K562 (cell line): Measurements from ENCODE around the gene TYW1. TPM values are rescaled to one million over a fixed set of nuclear protein-coding genes. Genes with fewer than 3 reads are reported as not detected.
"Not testable (repeated sequence)": the region's sequence is repeated elsewhere in the genome, so short reads cannot be mapped to it uniquely, and the experiment has no call there.

Experiments used
- ATAC-seq: fragments of 200-7000 bp; cut with Tn5 transposase; 3 replicates; pipeline ENCODE4 v1.9.1; 2020; ENCODE audit warnings: moderate library complexity
- BruUV-seq: library from RNA; stranded (reverse); fragments of 400-500 nt; replicated peaks from 2 replicates; lab custom pipeline; 2021; lab: Mats Ljungman, UMichigan
- CTCF ChIA-PET: fragments of 300-600 bp; formaldehyde crosslinking; extraction: SDS; loops from one replicate; lab custom pipeline; 2021; ENCODE audit warnings: low intra/inter-chr PET ratio; lab: Yijun Ruan, JAX
- POLR2A ChIA-PET: fragments of 300-600, 350-650 bp; sonication (Branson Sonifier 250); formaldehyde crosslinking; extraction: SDS; loops from one replicate; lab custom pipeline; 2021; ENCODE audit warnings: antibody characterized with exemption, inconsistent platforms; lab: Yijun Ruan, JAX
- DNase-seq, 4 experiments: peaks; one replicate each; pipeline versions ENCODE4 v3.0.0 to v3.0.0-alpha.2; 2011 to 2018; ENCODE audit warnings: low spot score in 3 of 4, mixed read lengths in 3 of 4; ENCODE audit errors: extremely low read depth in 1 of 4
- FAIRE-seq: peaks from 2 replicates; lab custom pipeline; 2011; peaks lifted over from hg19 to GRCh38; lab: Jason Lieb, UNC
- H2AFZ ChIP-seq: 2 replicates; pipeline ENCODE4 v1.6.0; 2011; ENCODE audit warnings: low read depth, low read length, control low read depth, inconsistent platforms
- H3K27ac ChIP-seq: fragments of 200-600 bp; 3 replicates; pipeline ENCODE4 v1.8.0; 2011; ENCODE audit warnings: low read depth, mild to moderate bottlenecking, control low read depth, inconsistent platforms, low read length, moderate library complexity, mixed read lengths; ENCODE audit errors: extremely low read depth
- H3K27me3 ChIP-seq, 2 experiments: fragments of 300-600 bp in 1 of 2; 2 replicates in 1 of 2; 3 replicates in 1 of 2; pipeline versions ENCODE4 v1.6.0 to v1.8.0; 2011; ENCODE audit warnings: inconsistent platforms in 2 of 2, low read length in 2 of 2, mild to moderate bottlenecking in 1 of 2, mixed read lengths in 1 of 2, moderate library complexity in 1 of 2; ENCODE audit not compliant: control insufficient read depth in 2 of 2, insufficient read depth in 2 of 2
- H3K36me3 ChIP-seq: fragments of 300-600 bp; 3 replicates; pipeline ENCODE4 v1.8.0; 2011; ENCODE audit warnings: mild to moderate bottlenecking, low read length, inconsistent platforms; ENCODE audit not compliant: control insufficient read depth, insufficient read depth
- H3K4me1 ChIP-seq, 2 experiments: fragments of 200-600 bp in 1 of 2; replicated peaks in 1 of 2; 2 replicates in 1 of 2; 3 replicates in 1 of 2; pipeline versions ENCODE4 v1.5.1 to v1.8.0; 2011; ENCODE audit warnings: inconsistent platforms in 2 of 2, low read length in 2 of 2, mild to moderate bottlenecking in 1 of 2, mixed read lengths in 1 of 2, moderate library complexity in 1 of 2; ENCODE audit not compliant: control insufficient read depth in 2 of 2, insufficient read depth in 2 of 2
- H3K4me2 ChIP-seq: 2 replicates; pipeline ENCODE4 v1.6.1; 2011; ENCODE audit warnings: low read length, control low read depth, inconsistent platforms, mixed read lengths; ENCODE audit not compliant: insufficient read depth
- H3K4me3 ChIP-seq: fragments of 200-600 bp; sonication (generic), shearing (Covaris generic); 2 replicates; pipeline ENCODE4 v1.5.1; 2016; ENCODE audit warnings: control low read depth, inconsistent platforms
- H3K79me2 ChIP-seq: fragments of 200-600 bp; 3 replicates; pipeline ENCODE4 v1.8.0; 2011; ENCODE audit warnings: low read length, inconsistent platforms; ENCODE audit not compliant: control insufficient read depth, insufficient read depth
- H3K9ac ChIP-seq, 2 experiments: 2 replicates each; pipeline versions ENCODE4 v1.6.0 to v1.6.1; 2011; ENCODE audit warnings: low read depth in 2 of 2, low read length in 2 of 2, control low read depth in 1 of 2, inconsistent platforms in 1 of 2, mild to moderate bottlenecking in 1 of 2, mixed read lengths in 1 of 2; ENCODE audit not compliant: insufficient read depth in 1 of 2
- H3K9me1 ChIP-seq: one replicate; pipeline ENCODE4 v1.6.0; 2011; ENCODE audit warnings: inconsistent platforms, mild to moderate bottlenecking, low read length, moderate library complexity; ENCODE audit not compliant: control insufficient read depth, insufficient read depth
- H3K9me3 ChIP-seq: replicated peaks from 2 replicates; pipeline ENCODE4 v1.5.1; 2011; ENCODE audit warnings: low read depth, low read length, inconsistent platforms; ENCODE audit not compliant: control insufficient read depth, insufficient read depth
- H4K20me1 ChIP-seq: replicated peaks from 2 replicates; pipeline ENCODE4 v1.6.1; 2011; ENCODE audit warnings: low read length, inconsistent platforms, mixed read lengths; ENCODE audit not compliant: control insufficient read depth, insufficient read depth
- BCOR ChIP-seq: fragments of 450-650 bp; IDR thresholded peaks from 2 replicates; pipeline ENCODE4 v1.6.1; 2016
- C11orf30 ChIP-seq: fragments of 450-650 bp; IDR thresholded peaks from 2 replicates; pipeline ENCODE4 v1.6.1; 2016; ENCODE audit warnings: low read depth, mild to moderate bottlenecking
- CREM ChIP-seq: IDR thresholded peaks from 2 replicates; pipeline ENCODE4 v1.6.1; 2014; ENCODE audit warnings: antibody characterized with exemption, low read depth
- FOXM1 ChIP-seq, 2 experiments: fragments of 450-650 bp in 1 of 2; sonication (generic) in 1 of 2; formaldehyde crosslinking in 1 of 2; IDR thresholded peaks; 2 replicates each; pipeline versions ENCODE4 v1.6.1 to v1.9.0; 2017 to 2022; ENCODE audit warnings: low read depth in 2 of 2, mild to moderate bottlenecking in 2 of 2, missing genetic modification reagents in 1 of 2, moderate library complexity in 1 of 2
- GMEB1 ChIP-seq: fragments of 250-450 bp; sonication (Bioruptor Pico); IDR thresholded peaks from 2 replicates; pipeline ENCODE4 v1.4.0; 2020; ENCODE audit warnings: mild to moderate bottlenecking
- HDAC2 ChIP-seq: fragments of 450-650 bp; IDR thresholded peaks from 2 replicates; pipeline ENCODE4 v1.6.1; 2016; ENCODE audit warnings: mild to moderate bottlenecking
- MAX ChIP-seq: sonication (generic); formaldehyde crosslinking; IDR thresholded peaks from 2 replicates; pipeline ENCODE4 v1.9.0; 2022; ENCODE audit warnings: mild to moderate bottlenecking, missing genetic modification reagents
- PHF8 ChIP-seq: fragments of 200-600 bp; sonication (generic); IDR thresholded peaks from 2 replicates; pipeline ENCODE4 v1.6.1; 2012; ENCODE audit warnings: mixed run types, mild to moderate bottlenecking, inconsistent platforms, low read length, moderate library complexity, borderline replicate concordance
- SAP30 ChIP-seq: fragments of 200-600 bp; sonication (generic); IDR thresholded peaks from 2 replicates; pipeline ENCODE4 v1.6.1; 2012; ENCODE audit warnings: borderline replicate concordance, low read depth, mild to moderate bottlenecking, moderate library complexity, low read length, control low read depth, inconsistent platforms; ENCODE audit not compliant: insufficient read depth, poor library complexity, severe bottlenecking
- SIN3A ChIP-seq, 2 experiments: fragments of 150-350 bp in 1 of 2; IDR thresholded peaks; 2 replicates each; pipeline ENCODE4 v1.6.1; 2011 to 2016; ENCODE audit warnings: borderline replicate concordance in 2 of 2, low read depth in 2 of 2, low read length in 2 of 2, mild to moderate bottlenecking in 2 of 2, moderate library complexity in 2 of 2; ENCODE audit not compliant: control insufficient read depth in 1 of 2
- SMARCA4 ChIP-seq: fragments of 450-650 bp; IDR thresholded peaks from 2 replicates; pipeline ENCODE4 v1.6.1; 2016
- SMARCC2 ChIP-seq: fragments of 450-650 bp; IDR thresholded peaks from 2 replicates; pipeline ENCODE4 v1.6.1; 2017; ENCODE audit warnings: antibody characterized with exemption, moderate library complexity, mild to moderate bottlenecking, low read depth
- SUPT5H ChIP-seq: fragments of 450-650 bp; IDR thresholded peaks from 2 replicates; pipeline ENCODE4 v1.6.1; 2016
- TAF1 ChIP-seq: IDR thresholded peaks from 2 replicates; pipeline ENCODE4 v1.6.1; 2011; ENCODE audit warnings: mild to moderate bottlenecking, low read length, moderate library complexity; ENCODE audit not compliant: insufficient read depth, control insufficient read depth, severe bottlenecking; ENCODE audit errors: extremely low read depth
- TOE1 ChIP-seq, 2 experiments: fragments of 450-650 bp in 1 of 2; sonication (generic) in 1 of 2; formaldehyde crosslinking in 1 of 2; IDR thresholded peaks; 2 replicates each; pipeline versions ENCODE4 v1.7.1 to v1.8.0; 2016 to 2022; ENCODE audit warnings: borderline replicate concordance in 2 of 2, mild to moderate bottlenecking in 2 of 2, antibody characterized with exemption in 1 of 2, inconsistent platforms in 1 of 2, low read depth in 1 of 2, missing genetic modification reagents in 1 of 2, moderate library complexity in 1 of 2
- WGBS: fragments of 100-300 bp; shearing (Covaris generic); methylation state at CpG from one replicate; pipeline ENCODE4 v1.1.6; 2016; ENCODE audit warnings: low coverage, mixed read lengths; ENCODE audit not compliant: insufficient coverage; ENCODE audit errors: missing lambda C conversion rate; 5-methylcytosine and 5-hydroxymethylcytosine counted together
- in situ Hi-C: fragments of 300-500 bp; cut with MboI; formaldehyde crosslinking; loops from 4 replicates; pipeline ENCODE4 v1.15.0; 2018; ENCODE audit warnings: inconsistent platforms, mixed read lengths
- intact Hi-C: fragments of 100-400 bp; cut with micrococcal nuclease; formaldehyde crosslinking; loops from 2 replicates; pipeline ENCODE4 v1.14.2; 2022
- polyA plus RNA-seq, 8 experiments: library from polyadenylated mRNA; depleted of rRNA in 4 of 8; stranded (reverse) in 5 of 8; unstranded in 3 of 8; fragments of >200 nt; fragmentation: Nextera tagmentation in 2 of 8; fragmentation: Illumina TruSeq in 1 of 8; extraction: Ambion mirVana in 2 of 8; extraction: Trizol in 1 of 8; gene quantifications; 2 replicates each; pipeline versions ENCODE4 v1.2.1 to v1.2.3, GENCODE V29; 2011 to 2014; ENCODE audit warnings: inconsistent platforms in 1 of 8, missing spikeins in 1 of 8
- total RNA-seq, 7 experiments: library from RNA; depleted of rRNA in 6 of 7; stranded (reverse); fragments of >200 nt in 6 of 7; fragmentation: Illumina TruSeq in 2 of 7; extraction: Trizol in 2 of 7; gene quantifications; 2 replicates each; pipeline versions ENCODE4 v1.2.1 to v1.2.3, GENCODE V29; 2011 to 2021; ENCODE audit warnings: low replicate concordance in 1 of 7

The TYW1 gene
- total and polyA plus RNA-seq, 9 of the 15 experiments (the other 6 are each of a cell fraction or from before 2014, with no cell fraction given), result 17.4 to 32.0 (median 26.2) TPM

- TF ChIP-seq SAP30 (peak; percentile 24), SIN3A (IDR thresholded peaks at IDR 0.05; ENCODE audit: borderline replicate concordance in 2 of 2, control insufficient read depth in 1 of 2, low read depth in 2 of 2, low read length in 2 of 2) (0 out of 4 replicates have a peak, but pooled peaks have one; percentile 7 to 14), CREM (peak; percentile 64)
Observed at GRCh38 chr7:66994691-66995049, 2.0 kb upstream of the TYW1 start (continued).

- FAIRE-seq (peak; percentile 99), ATAC-seq (peak; percentile 82), DNase-seq (peak; percentile 74 to 100 (median 82))
- Histone ChIP-seq H3K27ac (peak within 1 kb of the TSS; percentile 96), H3K36me3 (peaks cover 46% of the 10 kb centered on the region), H3K4me2 (peak within 1 kb of the TSS; percentile 95), H3K4me3 (peak within 1 kb of the TSS; percentile 80), H2AFZ (peak within 1 kb of the TSS; percentile 86), H3K9ac (peak within 1 kb of the TSS; percentile 95 to 96), H3K79me2 (peaks cover 45% of the 10 kb centered on the region)
- H4K20me1 ChIP-seq; H3K27me3 ChIP-seq; H3K4me1 ChIP-seq; CTCF ChIA-PET; H3K9me1 ChIP-seq; in situ Hi-C loops; H3K9me3 ChIP-seq; TF ChIP-seq FOXM1 (IDR thresholded peaks at IDR 0.05; ENCODE audit: low read depth); TOE1 (CRISPR knock-in tag; IDR thresholded peaks at IDR 0.05; ENCODE audit: borderline replicate concordance, low read depth): not testable (repeated sequence)
- intact Hi-C loops, result loop anchor here (5.0 kb wide), 3 partner anchors 73 to 253 kb away; partner anchors contain the start of genes RABGEF1 and TMEM248
- WGBS, result 1% methylated on average over 55 of the region's 59 CpGs
- POLR2A ChIA-PET, result interaction anchor here (0.5 to 1.6 kb wide), 13 partner anchors 22 to 1386 kb away, joined by 3 read pairs; no protein-coding TSS in a partner anchor
- TSS peak; percentile 54 for BruUV-seq
- peak; percentile 83 for TF ChIP-seq C11orf30
- peak; percentile 86 for TF ChIP-seq PHF8
- 0 out of 2 replicates have a peak, but pooled peaks have one; percentile 50 for TF ChIP-seq FOXM1 (CRISPR knock-in tag; IDR thresholded peaks at IDR 0.05; ENCODE audit: low read depth)
- peak; percentile 85 for TF ChIP-seq MAX (CRISPR knock-in tag)
- TF ChIP-seq TOE1 (IDR thresholded peaks at IDR 0.05; ENCODE audit: borderline replicate concordance), result peak; percentile 62
- TF ChIP-seq HDAC2, result peak; percentile 54; the same call in 1 of the 2 replicates
- TF ChIP-seq SUPT5H, result peak; percentile 97
- peak; percentile 38; the same call in 1 of the 2 replicates for TF ChIP-seq GMEB1 (CRISPR knock-in tag)
- TF ChIP-seq TAF1, result peak; percentile 95
- 0 out of 2 replicates have a peak, but pooled peaks have one; percentile 24 for TF ChIP-seq SMARCC2
- peak; percentile 29; the same call in 1 of the 2 replicates for TF ChIP-seq BCOR
- 0 out of 2 replicates have a peak, but pooled peaks have one; percentile 16 for TF ChIP-seq SMARCA4
Observed at GRCh38 chr7:66995050-66995776, 1.4 kb upstream of the TYW1 start, which contains the start of gene SBDS. TSS of gene SBDS (minus strand) at chr7:66995586. CDS start at chr7:66995417, 169 bp downstream.
